ENCODE measurements around the gene CYP3A4. TPM values are rescaled to one million over a fixed set of nuclear protein-coding genes. Genes with fewer than 3 reads are reported as not detected.
"Not testable (repeated sequence)": the region's sequence is repeated elsewhere in the genome, so short reads cannot be mapped to it uniquely, and the experiment has no call there.

Gene CYP3A4
- total RNA-seq, 2 experiments from 2014 or later, result not detected

GRCh38 chr7:99806839-99807478 lies 23.0 kb upstream of the CYP3A4 start:
- no peak for ATAC-seq (ENCODE audit: low read depth)
- Mint-ChIP-seq H3K27me3 (peaks cover 21% of the 10 kb centered on the region), H3K36me3 (no peaks in the 10 kb centered on the region), H3K9me3 (peaks cover 10% of the 10 kb centered on the region), H3K27ac (no peak overlapping the region), H3K4me1 (no peaks in the 10 kb centered on the region), H3K4me3 (no peak overlapping the region)
- POLR2A ChIA-PET, result no interaction called here
- DNase-seq, result no peak

GRCh38 chr7:99805641-99806040 lies 21.7 kb upstream of the CYP3A4 start:
- no peak for ATAC-seq (ENCODE audit: low read depth)
- H3K27ac Mint-ChIP-seq, result no peak overlapping the region
- peaks cover 23% of the 10 kb centered on the region for H3K27me3 Mint-ChIP-seq
- H3K4me1 Mint-ChIP-seq, result no peaks in the 10 kb centered on the region
- no peak for DNase-seq
- H3K9me3 Mint-ChIP-seq, result peaks cover 10% of the 10 kb centered on the region
- no peak overlapping the region for H3K4me3 Mint-ChIP-seq
- POLR2A ChIA-PET, result no interaction called here
- no peaks in the 10 kb centered on the region for H3K36me3 Mint-ChIP-seq

- DNase-seq; H3K4me1 Mint-ChIP-seq; H3K27ac Mint-ChIP-seq; H3K4me3 Mint-ChIP-seq; ATAC-seq (ENCODE audit: low read depth); POLR2A ChIA-PET; H3K36me3 Mint-ChIP-seq; H3K9me3 Mint-ChIP-seq: not testable (repeated sequence)
- peaks cover 29% of the 10 kb centered on the region for H3K27me3 Mint-ChIP-seq
Observed at GRCh38 chr7:99803118-99803517, 19.1 kb upstream of the CYP3A4 start.

- H3K4me3 Mint-ChIP-seq; H3K36me3 Mint-ChIP-seq; POLR2A ChIA-PET; H3K4me1 Mint-ChIP-seq; H3K9me3 Mint-ChIP-seq; DNase-seq; ATAC-seq (ENCODE audit: low read depth); H3K27ac Mint-ChIP-seq: not testable (repeated sequence)
- peaks cover 25% of the 10 kb centered on the region for H3K27me3 Mint-ChIP-seq
Observed at GRCh38 chr7:99801407-99801806, 17.4 kb upstream of the CYP3A4 start.

- H3K4me1 Mint-ChIP-seq, result no peaks in the 10 kb centered on the region
- no peak overlapping the region for H3K27ac Mint-ChIP-seq
- no peaks in the 10 kb centered on the region for H3K9me3 Mint-ChIP-seq
- POLR2A ChIA-PET, result no interaction called here
- ATAC-seq (ENCODE audit: low read depth) (no peak), DNase-seq (no peak)
- peaks cover 8% of the 10 kb centered on the region for H3K27me3 Mint-ChIP-seq
- H3K36me3 Mint-ChIP-seq, result no peaks in the 10 kb centered on the region
- no peak overlapping the region for H3K4me3 Mint-ChIP-seq
Observed at GRCh38 chr7:99798972-99799371, 15.0 kb upstream of the CYP3A4 start.

- H3K4me1 Mint-ChIP-seq; POLR2A ChIA-PET; ATAC-seq (ENCODE audit: low read depth); H3K27ac Mint-ChIP-seq; H3K9me3 Mint-ChIP-seq; DNase-seq; H3K27me3 Mint-ChIP-seq; H3K36me3 Mint-ChIP-seq; H3K4me3 Mint-ChIP-seq: not testable (repeated sequence)
Observed at GRCh38 chr7:99795864-99796263, 11.9 kb upstream of the CYP3A4 start.

- ATAC-seq (ENCODE audit: low read depth) (no peak), DNase-seq (no peak)
- Mint-ChIP-seq H3K4me3 (no peak overlapping the region), H3K27ac (no peak overlapping the region), H3K9me3 (peaks cover 2% of the 10 kb centered on the region), H3K36me3 (no peaks in the 10 kb centered on the region), H3K4me1 (no peaks in the 10 kb centered on the region), H3K27me3 (peaks cover 2% of the 10 kb centered on the region)
- POLR2A ChIA-PET, result no interaction called here
Observed at GRCh38 chr7:99794585-99795502, 10.9 kb upstream of the CYP3A4 start.

GRCh38 chr7:99793443-99793842 lies 9.5 kb upstream of the CYP3A4 start:
- DNase-seq, result no peak
- POLR2A ChIA-PET, result no interaction called here
- H3K9me3 Mint-ChIP-seq, result peaks cover 2% of the 10 kb centered on the region

GRCh38 chr7:99792967-99793366 lies 9.0 kb upstream of the CYP3A4 start:
- DNase-seq (no peak), ATAC-seq (ENCODE audit: low read depth) (no peak)
- H3K36me3 Mint-ChIP-seq, result no peaks in the 10 kb centered on the region
- peaks cover 4% of the 10 kb centered on the region for H3K4me1 Mint-ChIP-seq
- H3K9me3 Mint-ChIP-seq, result peaks cover 2% of the 10 kb centered on the region
- peaks cover 2% of the 10 kb centered on the region for H3K27me3 Mint-ChIP-seq
- POLR2A ChIA-PET, result no interaction called here
- H3K27ac Mint-ChIP-seq, result no peak overlapping the region
- H3K4me3 Mint-ChIP-seq, result no peak overlapping the region

More at GRCh38 chr7:99793443-99793842, 9.5 kb upstream of the CYP3A4 start:
- peaks cover 2% of the 10 kb centered on the region for H3K27me3 Mint-ChIP-seq
- H3K4me1 Mint-ChIP-seq, result peaks cover 3% of the 10 kb centered on the region
- no peak overlapping the region for H3K27ac Mint-ChIP-seq
- H3K4me3 Mint-ChIP-seq, result no peak overlapping the region
- H3K36me3 Mint-ChIP-seq, result no peaks in the 10 kb centered on the region
- ATAC-seq (ENCODE audit: low read depth), result no peak

GRCh38 chr7:99791667-99792369 lies 7.8 kb upstream of the CYP3A4 start:
- no peak for ATAC-seq (ENCODE audit: low read depth)
- peaks cover 2% of the 10 kb centered on the region for H3K9me3 Mint-ChIP-seq

GRCh38 chr7:99791021-99791420 lies 7.0 kb upstream of the CYP3A4 start:
- H3K36me3 Mint-ChIP-seq, result no peaks in the 10 kb centered on the region
- peaks cover 6% of the 10 kb centered on the region for H3K4me1 Mint-ChIP-seq
- H3K4me3 Mint-ChIP-seq, result no peak overlapping the region
- peaks cover 2% of the 10 kb centered on the region for H3K27me3 Mint-ChIP-seq
- POLR2A ChIA-PET, result no interaction called here
- ATAC-seq (ENCODE audit: low read depth) (no peak), DNase-seq (no peak)
- peaks cover 2% of the 10 kb centered on the region for H3K9me3 Mint-ChIP-seq
- H3K27ac Mint-ChIP-seq, result no peak overlapping the region

More at GRCh38 chr7:99791667-99792369, 7.8 kb upstream of the CYP3A4 start:
- DNase-seq, result no peak
- no peak overlapping the region for H3K4me3 Mint-ChIP-seq
- no peaks in the 10 kb centered on the region for H3K36me3 Mint-ChIP-seq
- POLR2A ChIA-PET, result no interaction called here
- peaks cover 2% of the 10 kb centered on the region for H3K27me3 Mint-ChIP-seq
- no peak overlapping the region for H3K27ac Mint-ChIP-seq
- H3K4me1 Mint-ChIP-seq, result peaks cover 4% of the 10 kb centered on the region

GRCh38 chr7:99790407-99790806 lies 6.4 kb upstream of the CYP3A4 start:
- Mint-ChIP-seq H3K27me3 (peaks cover 5% of the 10 kb centered on the region), H3K4me3 (no peak overlapping the region), H3K36me3 (no peaks in the 10 kb centered on the region), H3K4me1 (peaks cover 6% of the 10 kb centered on the region), H3K9me3 (peaks cover 2% of the 10 kb centered on the region), H3K27ac (no peak overlapping the region)
- no peak for ATAC-seq (ENCODE audit: low read depth)
- DNase-seq, result no peak
- POLR2A ChIA-PET, result no interaction called here

GRCh38 chr7:99789441-99790070 lies 5.6 kb upstream of the CYP3A4 start:
- no peaks in the 10 kb centered on the region for H3K36me3 Mint-ChIP-seq
- peaks cover 6% of the 10 kb centered on the region for H3K4me1 Mint-ChIP-seq
- no peak for ATAC-seq (ENCODE audit: low read depth)
- no peak overlapping the region for H3K4me3 Mint-ChIP-seq
- peaks cover 2% of the 10 kb centered on the region for H3K9me3 Mint-ChIP-seq
- DNase-seq, result no peak
- POLR2A ChIA-PET, result no interaction called here
- H3K27ac Mint-ChIP-seq, result no peak overlapping the region
- peaks cover 5% of the 10 kb centered on the region for H3K27me3 Mint-ChIP-seq

Measured in activated naive CD8-positive, alpha-beta T cell treated with anti-CD3 and anti-CD28 coated beads, Interleukin-2, amount 10 ng/mL, durations not matched to agents 7 days and 5 days (primary cell).